ENCODE measurements around the gene SLC39A11. TPM values are rescaled to one million over a fixed set of nuclear protein-coding genes. Genes with fewer than 3 reads are reported as not detected.

Gene SLC39A11
- total and polyA plus RNA-seq, 4 donors, result 18.9 to 44.9 (median 28.2) TPM

DNA sequence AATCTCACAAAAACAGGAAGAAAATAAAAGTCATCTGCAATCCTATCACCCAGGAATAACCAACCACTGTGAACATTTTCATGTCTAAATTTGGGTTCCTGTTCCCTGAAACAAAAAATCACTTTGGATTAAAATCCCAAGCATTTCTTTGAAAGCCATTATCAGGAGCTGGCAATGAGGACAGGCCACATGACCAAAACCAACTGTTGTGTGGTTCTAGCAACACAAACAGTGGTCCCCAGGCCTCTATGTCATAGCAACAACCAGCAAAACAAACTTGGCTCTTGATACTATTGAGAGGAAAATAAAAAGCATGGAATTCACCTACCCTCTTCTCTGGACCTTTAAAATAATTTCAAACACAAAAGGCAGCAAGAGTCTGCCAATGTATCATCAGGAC, 252.5 kb downstream of the SLC39A11 start:
- no peak for DNase-seq (ENCODE audit: low spot score)
- TF ChIP-seq TAF1 (conservative IDR thresholded peaks at IDR 0.05) (no peak), CTCF (IDR thresholded peaks at IDR 0.05; ENCODE audit: low read depth, low read length, missing input control) (no peak), HNF4G (IDR thresholded peaks at IDR 0.05) (no peak), JUND (IDR thresholded peaks at IDR 0.05) (no peak), RAD21 (IDR thresholded peaks at IDR 0.05) (no peak), REST (IDR thresholded peaks at IDR 0.05) (no peak), RXRA (IDR thresholded peaks at IDR 0.05) (no peak), NR2F2 (IDR thresholded peaks at IDR 0.05) (no peak), EGR1 (IDR thresholded peaks at IDR 0.05; ENCODE audit: low read depth in 2 of 2) (no peak), FOXA1 (IDR thresholded peaks at IDR 0.05) (no peak), HNF4A (conservative IDR thresholded peaks at IDR 0.05) (no peak), SP1 (IDR thresholded peaks at IDR 0.05) (no peak)
- TF ChIP-seq, protein P1, sequence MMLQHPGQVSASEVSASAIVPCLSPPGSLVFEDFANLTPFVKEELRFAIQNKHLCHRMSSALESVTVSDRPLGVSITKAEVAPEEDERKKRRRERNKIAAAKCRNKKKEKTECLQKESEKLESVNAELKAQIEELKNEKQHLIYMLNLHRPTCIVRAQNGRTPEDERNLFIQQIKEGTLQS (IDR thresholded peaks at IDR 0.05), result no peak
- TF ChIP-seq, protein P2, sequence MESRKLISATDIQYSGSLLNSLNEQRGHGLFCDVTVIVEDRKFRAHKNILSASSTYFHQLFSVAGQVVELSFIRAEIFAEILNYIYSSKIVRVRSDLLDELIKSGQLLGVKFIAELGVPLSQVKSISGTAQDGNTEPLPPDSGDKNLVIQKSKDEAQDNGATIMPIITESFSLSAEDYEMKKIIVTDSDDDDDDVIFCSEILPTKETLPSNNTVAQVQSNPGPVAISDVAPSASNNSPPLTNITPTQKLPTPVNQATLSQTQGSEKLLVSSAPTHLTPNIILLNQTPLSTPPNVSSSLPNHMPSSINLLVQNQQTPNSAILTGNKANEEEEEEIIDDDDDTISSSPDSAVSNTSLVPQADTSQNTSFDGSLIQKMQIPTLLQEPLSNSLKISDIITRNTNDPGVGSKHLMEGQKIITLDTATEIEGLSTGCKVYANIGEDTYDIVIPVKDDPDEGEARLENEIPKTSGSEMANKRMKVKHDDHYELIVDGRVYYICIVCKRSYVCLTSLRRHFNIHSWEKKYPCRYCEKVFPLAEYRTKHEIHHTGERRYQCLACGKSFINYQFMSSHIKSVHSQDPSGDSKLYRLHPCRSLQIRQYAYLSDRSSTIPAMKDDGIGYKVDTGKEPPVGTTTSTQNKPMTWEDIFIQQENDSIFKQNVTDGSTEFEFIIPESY (IDR thresholded peaks at IDR 0.05), result no peak
- H3K36me3 ChIP-seq (ENCODE audit: control insufficient read depth in 4 of 4, insufficient read depth in 3 of 4, low read depth in 1 of 4, low read length in 3 of 4), result peaks cover 0 to 11% (median 4%) of the 10 kb centered on the region in 4 donors

GRCh38 chr17:72839131-72839725, 253.3 kb downstream of the SLC39A11 start:
- no peak overlapping the region for H3K27ac ChIP-seq (ENCODE audit: low read depth in 1 of 2, low read length in 2 of 2)
- no peaks in the 10 kb centered on the region for H3K4me1 ChIP-seq (ENCODE audit: control insufficient read depth in 4 of 4, insufficient read depth in 4 of 4, low read length in 3 of 4)
- 96% methylated on average over 2 of the region's 2 CpGs for WGBS
- H3K9ac ChIP-seq (ENCODE audit: low read depth in 1 of 2, low read length in 2 of 2), result no peak overlapping the region
- TF ChIP-seq TAF1 (conservative IDR thresholded peaks at IDR 0.05), result no peak
- TF ChIP-seq, protein P3, sequence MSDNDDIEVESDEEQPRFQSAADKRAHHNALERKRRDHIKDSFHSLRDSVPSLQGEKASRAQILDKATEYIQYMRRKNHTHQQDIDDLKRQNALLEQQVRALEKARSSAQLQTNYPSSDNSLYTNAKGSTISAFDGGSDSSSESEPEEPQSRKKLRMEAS (IDR thresholded peaks at IDR 0.05), result no peak
- no peak for TF ChIP-seq HNF4G (IDR thresholded peaks at IDR 0.05)
- no peak for TF ChIP-seq HNF4A (conservative IDR thresholded peaks at IDR 0.05)
- TF ChIP-seq, protein P1 (IDR thresholded peaks at IDR 0.05), result no peak
- no peak for TF ChIP-seq JUND (IDR thresholded peaks at IDR 0.05)
- TF ChIP-seq REST (IDR thresholded peaks at IDR 0.05), result no peak
- no peak for TF ChIP-seq RAD21 (IDR thresholded peaks at IDR 0.05)
- no peak for TF ChIP-seq SP1 (IDR thresholded peaks at IDR 0.05)
- no peak for TF ChIP-seq EGR1 (IDR thresholded peaks at IDR 0.05; ENCODE audit: low read depth in 2 of 2)
- TF ChIP-seq FOXA2 (IDR thresholded peaks at IDR 0.05), result no peak
- H3K36me3 ChIP-seq (ENCODE audit: control insufficient read depth in 4 of 4, insufficient read depth in 3 of 4, low read depth in 1 of 4, low read length in 3 of 4), result peaks cover 0 to 11% (median 4%) of the 10 kb centered on the region in 4 donors
- no peaks in the 10 kb centered on the region for H3K9me3 ChIP-seq (ENCODE audit: control insufficient read depth in 4 of 4, low read length in 3 of 4)
- DNase-seq (ENCODE audit: low spot score), result no peak
- no peak overlapping the region for H3K4me3 ChIP-seq (ENCODE audit: low read depth in 1 of 3, low read length in 3 of 3)
- no peaks in the 10 kb centered on the region for H3K27me3 ChIP-seq (ENCODE audit: control insufficient read depth in 4 of 4, insufficient read depth in 4 of 4, low read length in 3 of 4)

More for the DNA sequence above, 252.5 kb downstream of the SLC39A11 start:
- H3K27ac ChIP-seq (ENCODE audit: low read depth in 1 of 2, low read length in 2 of 2), result no peak overlapping the region
- no peak overlapping the region for H3K4me3 ChIP-seq (ENCODE audit: low read depth in 1 of 3, low read length in 3 of 3)
- H3K4me1 ChIP-seq (ENCODE audit: control insufficient read depth in 4 of 4, insufficient read depth in 4 of 4, low read length in 3 of 4), result no peaks in the 10 kb centered on the region
- no peaks in the 10 kb centered on the region for H3K9me3 ChIP-seq (ENCODE audit: control insufficient read depth in 4 of 4, low read length in 3 of 4)
- no peak overlapping the region for H3K9ac ChIP-seq (ENCODE audit: low read depth in 1 of 2, low read length in 2 of 2)
- H3K27me3 ChIP-seq (ENCODE audit: control insufficient read depth in 4 of 4, insufficient read depth in 4 of 4, low read length in 3 of 4), result no peaks in the 10 kb centered on the region
